Nephron (organoid): ENCODE data around the gene ZNF24.

Experiments used
- H3K27ac Mint-ChIP-seq, 3 experiments: 2 replicates each; pipeline ENCODE4 v1.8.0; 2020; ENCODE audit warnings: mixed read lengths in 3 of 3, mild to moderate bottlenecking in 2 of 3, moderate library complexity in 1 of 3
- H3K27me3 Mint-ChIP-seq: 2 replicates; pipeline ENCODE4 v1.8.0; 2021; ENCODE audit warnings: low read depth, mild to moderate bottlenecking, moderate library complexity, mixed read lengths
- H3K36me3 Mint-ChIP-seq: 2 replicates; pipeline ENCODE4 v1.8.0; 2020; ENCODE audit warnings: low read depth, mixed read lengths
- H3K4me1 Mint-ChIP-seq: 2 replicates; pipeline ENCODE4 v1.8.0; 2020; ENCODE audit warnings: mixed read lengths
- H3K4me3 Mint-ChIP-seq, 3 experiments: 2 replicates each; pipeline ENCODE4 v1.8.0; 2020; ENCODE audit warnings: mild to moderate bottlenecking in 3 of 3, mixed read lengths in 3 of 3, moderate library complexity in 2 of 3
- H3K9me3 Mint-ChIP-seq: 2 replicates; pipeline ENCODE4 v1.8.0; 2020; ENCODE audit warnings: mixed read lengths
- CTCF ChIP-seq, 3 experiments: fragments of 200-600 bp; sonication (generic); IDR thresholded peaks; one replicate each; pipeline ENCODE4 v1.5.0; 2021; ENCODE audit warnings: antibody characterized with exemption in 3 of 3; ENCODE audit not compliant: unreplicated experiment in 3 of 3

ZNF24 gene

DNA sequence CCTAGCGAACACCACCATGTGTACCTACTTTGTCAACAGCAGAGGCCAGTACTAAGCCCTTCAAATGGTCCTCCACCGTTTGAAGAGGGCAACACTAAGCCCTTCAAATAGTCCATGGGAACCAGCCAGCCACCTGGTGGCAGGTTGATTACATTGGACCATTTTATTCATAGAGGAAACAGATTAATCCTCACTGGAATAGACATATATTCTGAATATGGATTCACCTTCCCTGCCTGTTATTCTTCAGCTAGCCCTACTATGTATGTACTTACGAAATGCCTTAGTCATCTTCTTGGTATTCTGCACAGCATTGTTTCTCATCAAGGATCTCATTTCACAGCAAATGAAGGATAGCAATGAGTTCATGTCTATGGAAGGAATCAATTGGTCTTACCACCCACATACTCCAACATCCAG, 42.9 kb upstream of the ZNF24 start:
- Mint-ChIP-seq H3K9me3 (no peaks in the 10 kb centered on the region), H3K27me3 (peaks cover 12% of the 10 kb centered on the region), H3K27ac (no peak overlapping the region), H3K4me1 (no peaks in the 10 kb centered on the region), H3K4me3 (no peak overlapping the region), H3K36me3 (no peaks in the 10 kb centered on the region)
- TF ChIP-seq CTCF (IDR thresholded peaks at IDR 0.05; ENCODE audit: unreplicated experiment in 3 of 3), result no peak

DNA sequence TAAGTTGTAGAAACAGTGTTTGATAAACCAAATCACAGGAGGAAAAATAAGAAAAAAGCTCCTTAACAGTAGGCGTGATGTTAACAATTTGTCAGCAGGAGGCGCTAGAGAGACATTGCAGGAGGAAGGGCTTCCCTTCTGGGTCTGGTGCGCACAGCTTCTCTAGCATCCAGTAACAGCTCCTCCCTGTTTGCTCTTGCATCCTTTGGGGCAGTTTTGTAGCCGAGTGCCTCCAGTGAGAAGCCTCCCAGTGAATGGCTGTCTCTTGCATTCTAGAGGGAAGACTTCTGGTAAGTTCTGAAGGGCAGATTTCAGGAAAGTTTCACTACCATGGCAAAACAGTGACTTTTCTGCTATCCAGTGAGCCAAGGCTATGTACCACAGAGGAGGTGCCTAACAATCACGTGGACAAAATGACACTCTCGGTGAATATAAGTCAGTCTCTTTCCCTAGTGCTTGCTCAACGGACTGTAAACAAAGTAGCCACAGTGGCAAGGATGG, 42.4 kb upstream of the ZNF24 start:
- no peaks in the 10 kb centered on the region for H3K36me3 Mint-ChIP-seq
- H3K4me1 Mint-ChIP-seq, result no peaks in the 10 kb centered on the region
- H3K4me3 Mint-ChIP-seq, result no peak overlapping the region
- peak; percentile 83 to 89 (median 88) for TF ChIP-seq CTCF (IDR thresholded peaks at IDR 0.05; ENCODE audit: unreplicated experiment in 3 of 3)
- peaks cover 12% of the 10 kb centered on the region for H3K27me3 Mint-ChIP-seq
- H3K9me3 Mint-ChIP-seq, result no peaks in the 10 kb centered on the region
- no peak overlapping the region for H3K27ac Mint-ChIP-seq

DNA sequence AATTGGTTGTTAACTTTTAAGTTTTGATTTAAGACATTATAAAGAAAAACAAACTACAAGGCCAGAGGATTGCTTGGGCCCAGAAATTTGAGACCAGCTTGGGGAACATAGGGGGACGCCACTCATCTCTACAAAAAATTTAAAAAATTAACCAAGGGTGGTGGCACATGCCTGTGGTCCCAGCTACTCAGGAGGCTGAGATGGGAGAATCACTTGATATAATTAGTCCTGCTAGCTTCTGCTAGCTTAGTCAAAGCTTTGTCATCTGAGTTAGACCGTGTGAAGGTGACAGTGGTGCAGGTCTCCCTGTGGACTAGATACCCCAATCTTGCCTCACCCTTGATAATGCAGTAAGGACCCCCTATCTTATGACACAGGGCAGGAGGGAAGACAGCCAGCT, 38.9 kb upstream of the ZNF24 start:
- H3K4me1 Mint-ChIP-seq, result no peaks in the 10 kb centered on the region
- peaks cover 20% of the 10 kb centered on the region for H3K27me3 Mint-ChIP-seq
- no peak overlapping the region for H3K27ac Mint-ChIP-seq
- TF ChIP-seq CTCF (IDR thresholded peaks at IDR 0.05; ENCODE audit: unreplicated experiment in 3 of 3), result no peak
- H3K36me3 Mint-ChIP-seq, result no peaks in the 10 kb centered on the region
- H3K4me3 Mint-ChIP-seq, result no peak overlapping the region
- H3K9me3 Mint-ChIP-seq, result peaks cover 4% of the 10 kb centered on the region

- no peak overlapping the region for H3K27ac Mint-ChIP-seq
- peak overlapping the region in 1 of 3 experiments; percentile 5 for H3K4me3 Mint-ChIP-seq
- no peaks in the 10 kb centered on the region for H3K4me1 Mint-ChIP-seq
- no peak for TF ChIP-seq CTCF (IDR thresholded peaks at IDR 0.05; ENCODE audit: unreplicated experiment in 3 of 3)
- H3K36me3 Mint-ChIP-seq, result no peaks in the 10 kb centered on the region
- peaks cover 27% of the 10 kb centered on the region for H3K27me3 Mint-ChIP-seq
- H3K9me3 Mint-ChIP-seq, result peaks cover 4% of the 10 kb centered on the region
Measured at GRCh38 chr18:35379421-35379820, 35.2 kb upstream of the ZNF24 start.

GRCh38 chr18:35378574-35378896, 34.3 kb upstream of the ZNF24 start:
- peak overlapping the region; percentile 2 to 25 (median 10) for H3K4me3 Mint-ChIP-seq
- TF ChIP-seq CTCF (IDR thresholded peaks at IDR 0.05; ENCODE audit: unreplicated experiment in 3 of 3), result no peak
- H3K36me3 Mint-ChIP-seq, result no peaks in the 10 kb centered on the region
- peaks cover 4% of the 10 kb centered on the region for H3K9me3 Mint-ChIP-seq
- peaks cover 27% of the 10 kb centered on the region for H3K27me3 Mint-ChIP-seq
- H3K4me1 Mint-ChIP-seq, result no peaks in the 10 kb centered on the region
- H3K27ac Mint-ChIP-seq, result no peak overlapping the region

DNA sequence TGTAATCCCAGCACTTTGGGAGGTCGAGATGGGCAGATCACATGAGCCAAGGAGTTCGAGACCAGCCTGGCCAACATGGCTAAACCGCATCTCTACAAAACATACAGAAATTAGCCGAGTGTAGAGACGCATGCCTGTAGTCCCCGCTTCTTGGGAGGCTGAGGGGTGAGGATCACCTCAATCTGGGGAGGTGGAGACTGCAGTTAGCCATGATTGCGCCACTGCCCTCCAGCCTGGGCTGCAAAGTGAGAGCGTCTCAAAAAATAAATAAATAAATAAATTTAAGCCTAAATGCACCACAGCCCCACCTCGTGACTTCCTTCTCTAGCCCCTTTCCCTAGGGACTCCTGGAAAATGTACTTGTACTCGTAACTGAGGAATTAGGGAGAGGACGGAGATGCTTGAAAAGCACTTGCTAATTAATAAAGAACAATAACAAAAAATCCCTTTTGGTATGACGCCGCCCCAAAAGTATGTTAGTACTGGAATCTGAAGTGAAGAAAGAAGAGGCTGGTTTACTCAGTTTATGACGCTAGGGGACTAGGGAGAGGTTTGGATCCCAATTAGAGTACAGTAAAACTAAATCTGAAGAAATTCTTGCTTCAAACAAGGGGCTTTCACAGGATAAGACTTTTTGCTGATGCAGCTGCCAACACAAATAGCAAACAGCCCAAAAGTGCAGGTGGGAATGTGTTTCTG, 33.8 kb upstream of the ZNF24 start:
- Mint-ChIP-seq H3K4me3 (peak overlapping the region; percentile 83 to 87 (median 83)), H3K9me3 (peaks cover 4% of the 10 kb centered on the region), H3K27ac (peak overlapping the region in 1 of 3 experiments; percentile 22), H3K4me1 (no peaks in the 10 kb centered on the region), H3K36me3 (no peaks in the 10 kb centered on the region), H3K27me3 (peaks cover 27% of the 10 kb centered on the region)
- TF ChIP-seq CTCF (IDR thresholded peaks at IDR 0.05; ENCODE audit: unreplicated experiment in 3 of 3), result no peak
